Activated CD4-positive, alpha-beta T cell treated with anti-CD3 and anti-CD28 coated beads, Interleukin-2, amount 50 U/mL, for 4 hours (primary cell): ENCODE data around the gene KLHL22.
"Not testable (repeated sequence)": the region's sequence is repeated elsewhere in the genome, so short reads cannot be mapped to it uniquely, and the experiment has no call there.

Source experiments
- DNase-seq, 2 experiments: peaks; one replicate each; pipeline ENCODE4 v3.0.0-alpha.2; 2020

The KLHL22 gene

DNA sequence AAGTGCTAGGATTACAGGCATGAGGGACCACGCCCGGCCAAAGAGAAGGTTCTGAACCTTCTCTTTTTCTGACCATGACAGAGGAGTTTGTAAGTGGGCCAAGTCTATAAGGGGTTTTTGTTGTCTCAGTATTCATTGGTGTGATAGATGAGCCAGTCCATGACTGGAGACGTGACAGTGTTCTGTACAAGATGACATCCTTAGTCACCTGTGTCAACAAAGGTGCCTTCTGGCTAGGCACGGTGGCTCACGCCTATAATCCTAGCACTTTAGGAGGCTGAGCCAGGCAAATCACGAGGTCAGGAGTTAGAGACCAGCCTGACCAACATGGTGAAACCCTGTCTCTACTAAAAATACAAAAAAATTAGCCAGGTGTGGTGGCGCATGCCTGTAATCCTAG lies 4.2 kb upstream of the KLHL22 start:
- DNase-seq: no peak

DNA sequence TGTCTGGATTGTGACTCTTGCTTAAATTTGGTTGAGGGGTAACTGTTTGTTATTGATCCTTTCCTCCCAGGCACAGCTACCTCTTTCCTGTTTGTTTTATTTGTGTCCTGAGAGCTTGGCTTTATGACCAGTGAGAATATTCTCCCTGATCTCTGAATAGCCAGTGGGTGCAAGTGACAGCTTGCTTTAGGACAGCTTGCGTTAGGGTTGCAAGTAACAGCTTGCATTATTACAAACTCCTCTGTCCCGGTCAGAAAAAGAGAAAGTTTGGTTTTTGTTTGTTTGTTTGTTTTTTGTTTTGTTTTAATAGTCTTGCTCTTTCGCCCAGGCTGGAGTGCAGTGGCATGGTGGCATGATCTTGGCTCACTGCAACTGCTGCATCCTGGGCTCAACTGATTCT lies 3.3 kb upstream of the KLHL22 start:
- no peak for DNase-seq

DNA sequence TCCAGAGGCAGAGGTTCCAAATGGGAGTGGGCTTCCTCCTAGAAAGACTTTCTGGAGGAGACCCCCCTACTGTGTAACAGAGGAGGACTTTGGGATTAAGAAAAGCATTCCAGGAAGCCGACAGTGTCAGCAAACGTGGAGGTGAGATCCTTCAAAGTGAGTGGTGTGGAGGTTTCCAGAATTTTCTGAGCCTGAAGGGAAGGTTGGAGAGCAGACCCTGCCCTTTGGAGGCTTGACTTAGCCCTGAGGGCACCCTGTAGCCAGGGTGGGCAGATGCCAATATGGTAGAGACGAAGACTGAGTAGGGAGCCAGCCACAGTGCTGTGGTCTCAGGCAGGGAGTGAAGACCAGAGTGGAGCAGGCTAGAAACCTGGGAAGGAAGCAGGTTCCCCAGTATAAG lies 1.8 kb upstream of the KLHL22 start:
- no peak for DNase-seq

DNA sequence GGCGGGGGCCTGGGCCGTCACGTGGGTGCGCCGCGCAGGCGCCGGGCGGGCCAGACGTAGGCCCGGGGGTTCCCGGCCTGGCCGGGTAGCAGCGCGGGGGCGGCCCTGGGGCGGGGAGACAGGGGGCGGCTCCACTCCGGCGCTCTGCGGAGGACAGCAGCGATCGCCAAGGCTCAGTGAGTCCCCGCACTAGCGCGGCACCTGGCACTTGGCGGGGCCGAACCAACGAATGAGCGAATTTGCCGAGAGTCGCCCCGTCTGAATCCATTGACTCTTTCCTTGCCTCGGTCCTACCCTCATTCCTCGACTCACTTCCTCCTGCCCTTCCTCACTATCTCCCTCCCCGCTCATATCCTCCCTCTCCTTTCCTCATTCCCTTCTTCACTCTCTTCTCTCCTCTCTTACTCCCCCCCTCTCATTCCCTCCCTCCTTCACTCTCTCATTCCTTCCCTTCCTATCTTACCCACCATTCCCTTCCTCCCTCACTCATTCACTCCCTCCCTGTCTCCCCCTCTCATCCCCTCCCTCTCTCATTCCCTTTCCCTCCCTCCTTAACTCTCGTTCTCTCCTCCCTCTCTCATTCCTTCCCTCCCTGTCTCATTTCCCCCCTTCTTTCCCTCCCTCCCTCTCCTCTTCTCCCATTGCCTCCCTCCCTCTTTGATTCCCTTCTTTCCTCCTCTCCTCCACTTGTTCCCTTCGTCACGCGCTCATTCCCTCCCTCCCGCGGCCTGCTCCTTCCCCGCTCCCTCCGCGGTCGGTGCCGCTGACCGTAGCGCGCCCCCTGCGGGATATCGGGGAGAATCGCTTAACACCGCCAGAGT lies 476 bp upstream of the KLHL22 start:
- DNase-seq: peak; percentile 87 to 91

DNA sequence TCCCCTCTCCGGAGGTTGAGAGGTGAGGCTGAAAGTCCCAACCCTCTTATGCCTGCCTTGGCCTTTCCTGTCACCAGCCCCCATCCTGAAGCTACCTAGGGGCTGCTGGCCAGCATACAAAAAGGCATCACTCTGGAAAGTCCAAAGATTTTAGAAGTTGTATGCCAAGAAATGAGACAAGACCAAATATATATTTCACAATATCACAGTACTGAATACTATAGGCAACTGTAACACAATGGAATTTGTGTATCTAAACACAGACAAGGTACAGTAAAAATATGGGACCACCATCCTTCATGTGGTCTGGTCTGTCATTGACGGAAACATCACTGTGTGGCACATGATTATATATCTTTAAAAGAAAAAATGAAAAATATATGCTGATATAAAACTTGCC lies 4.2 kb downstream of the KLHL22 start:
- no peak for DNase-seq

DNA sequence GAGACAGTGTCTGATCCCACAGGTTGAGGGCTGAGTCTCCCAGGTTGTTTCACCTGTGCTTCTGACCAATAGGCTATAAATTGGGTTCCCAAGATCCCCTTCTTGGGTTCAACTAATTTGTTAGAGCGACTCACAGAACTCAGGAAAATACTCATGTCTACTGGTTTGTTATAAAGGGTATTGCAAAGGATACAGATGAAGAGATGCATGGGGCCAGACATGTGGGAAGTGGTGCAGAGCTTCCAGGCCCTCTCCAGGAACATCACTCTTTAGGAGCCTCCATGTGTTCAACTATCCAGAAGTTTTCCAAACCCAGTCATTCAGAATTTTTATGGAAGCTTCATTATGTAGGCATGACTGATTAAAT lies 4.7 kb downstream of the KLHL22 start:
- no peak for DNase-seq

DNA sequence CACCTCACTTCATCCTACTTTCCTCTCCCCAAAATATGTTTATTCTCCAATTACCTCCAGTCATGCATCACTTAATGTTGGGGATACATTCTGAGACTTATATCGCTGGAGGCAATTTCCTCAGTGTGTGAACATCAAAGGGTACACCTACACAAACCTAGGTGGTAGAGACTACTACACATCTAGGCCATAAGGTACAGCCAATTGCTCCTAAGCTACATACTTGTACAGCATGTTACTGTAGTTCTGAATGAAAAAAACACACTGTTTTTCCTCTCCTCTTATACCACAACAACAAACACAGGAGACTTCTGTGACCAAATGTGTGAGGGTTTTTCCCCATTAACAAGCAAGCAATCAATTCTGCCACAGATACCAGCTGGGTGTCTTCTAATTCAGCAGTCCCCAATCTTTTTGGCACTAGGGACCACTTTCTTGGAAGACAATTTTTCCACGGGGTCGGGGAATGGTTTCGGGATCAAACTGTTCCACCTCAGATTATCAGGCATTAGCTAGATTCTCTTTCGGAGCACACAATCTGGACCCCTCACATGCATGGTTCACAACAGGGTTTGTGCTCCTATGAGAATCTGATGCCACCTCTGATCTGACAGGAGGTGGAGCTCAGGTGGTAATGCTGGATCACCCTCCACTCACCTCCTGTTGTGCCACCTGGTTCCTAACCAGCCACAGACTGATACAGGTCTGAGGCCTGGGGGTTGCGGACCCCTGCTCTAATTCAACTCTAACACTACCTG lies 5.2 kb downstream of the KLHL22 start:
- no peak for DNase-seq

DNA sequence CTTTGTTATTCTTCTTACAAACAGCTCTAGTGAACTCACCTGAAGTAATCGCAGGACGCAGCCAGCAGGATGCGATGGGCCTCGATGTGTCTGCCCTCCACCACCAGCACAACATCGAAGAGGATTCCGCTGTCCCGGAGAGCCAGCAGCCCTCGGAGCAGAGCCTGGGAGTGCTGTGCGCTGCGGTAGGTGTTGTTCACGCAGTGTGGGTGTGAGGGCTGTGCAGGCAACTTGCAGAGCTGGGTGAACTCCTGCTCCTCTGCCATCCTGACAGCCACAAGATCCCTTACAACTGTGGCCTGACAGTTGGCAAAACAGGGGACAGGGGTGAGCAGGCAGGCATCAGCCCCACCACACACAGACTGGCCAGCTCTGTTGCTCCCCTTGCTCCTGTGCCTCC lies 6.6 kb downstream of the KLHL22 start:
- DNase-seq: no peak

DNA sequence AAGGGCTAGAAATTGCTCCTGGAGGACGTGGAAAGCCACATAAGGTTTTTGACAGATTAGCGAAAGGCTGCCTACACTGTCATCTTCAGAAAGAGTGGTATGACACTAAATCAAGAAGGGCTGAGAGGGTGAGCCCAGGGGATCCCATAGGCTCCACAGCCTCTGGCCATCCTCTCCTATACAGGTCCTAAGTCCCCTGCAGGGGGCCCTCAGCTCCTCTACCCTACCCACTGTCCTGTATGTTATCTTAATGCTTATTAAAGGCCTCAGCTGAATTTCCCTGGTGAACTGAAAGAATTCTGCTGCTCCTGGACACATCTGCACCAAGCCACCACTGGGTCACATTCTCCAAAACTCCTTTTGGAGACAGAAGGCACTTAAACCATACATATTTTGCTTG lies 7.9 kb downstream of the KLHL22 start:
- DNase-seq: no peak

DNA sequence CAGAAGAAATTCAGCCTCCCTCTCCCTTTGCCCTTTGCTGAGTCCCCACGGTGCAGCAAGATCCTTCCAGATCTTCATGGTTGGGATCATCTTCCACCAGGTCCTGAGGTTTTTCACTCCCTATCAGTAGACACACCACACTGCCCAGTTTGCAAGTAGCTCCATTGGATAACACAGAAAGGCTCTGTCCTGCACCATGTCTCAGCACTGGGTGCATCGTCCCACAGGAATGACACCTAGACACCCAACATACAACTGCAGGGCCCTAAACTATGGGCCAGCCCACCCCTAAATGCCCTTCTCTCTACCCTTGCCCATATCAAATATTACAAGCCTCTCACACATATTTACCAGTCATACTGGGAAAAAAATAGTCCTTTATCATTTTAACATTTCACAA lies 9.4 kb downstream of the KLHL22 start:
- no peak for DNase-seq

DNA sequence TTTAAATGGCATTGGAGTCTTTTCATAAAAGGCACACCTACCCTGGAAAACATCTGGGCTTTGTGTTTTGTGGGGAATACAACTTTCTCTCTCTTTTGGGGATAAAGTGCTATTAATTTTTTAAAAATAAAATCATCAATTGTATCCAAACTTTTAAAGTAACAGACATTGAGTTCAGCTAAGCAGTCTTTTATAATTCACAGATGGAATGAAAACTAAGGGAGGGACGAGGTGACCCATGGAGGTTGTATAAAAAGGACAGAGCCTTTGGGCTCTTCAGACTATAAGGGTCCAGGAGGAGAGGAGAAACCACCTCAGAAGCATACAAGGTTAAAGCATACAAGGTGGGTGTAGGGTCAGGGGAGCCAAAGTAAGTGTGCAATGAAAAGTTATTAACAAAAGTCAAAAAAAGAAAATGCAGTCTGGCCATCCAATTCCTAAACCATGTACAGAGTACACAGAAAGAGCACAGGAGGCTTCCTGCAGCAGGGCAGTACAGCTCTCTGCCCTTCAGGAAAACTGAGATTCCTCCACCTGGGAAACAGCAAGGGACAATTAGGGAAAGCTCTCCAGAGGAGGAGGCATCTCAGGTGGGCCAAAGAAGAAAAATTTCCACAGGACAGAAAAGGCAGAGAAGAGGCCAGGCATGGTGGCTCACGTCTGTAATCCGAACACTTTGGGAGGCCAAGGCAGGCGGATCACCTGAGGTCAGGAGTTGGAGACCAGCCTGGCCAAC lies 10.5 kb downstream of the KLHL22 start:
- DNase-seq: no peak

DNA sequence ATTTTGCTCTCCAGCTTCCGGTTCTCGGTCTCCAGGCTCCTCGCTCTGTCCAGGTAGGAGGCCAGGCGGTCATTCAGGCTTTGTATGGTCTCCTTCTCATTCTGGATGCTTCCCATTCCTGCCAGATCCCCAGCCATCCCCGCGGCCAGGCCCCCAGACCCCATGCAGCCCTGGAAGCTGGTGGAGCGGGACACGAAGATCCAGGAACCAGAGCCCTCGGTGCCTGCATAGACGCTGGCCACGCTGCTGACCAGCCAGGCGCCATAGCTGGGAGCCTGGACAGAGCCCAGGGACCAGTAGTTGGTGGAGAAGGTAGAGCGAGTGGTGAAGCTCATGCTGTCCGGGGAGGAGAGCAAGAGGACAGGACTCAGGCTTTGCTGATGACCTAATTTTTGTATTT lies 11.8 kb downstream of the KLHL22 start:
- DNase-seq: no peak

DNA sequence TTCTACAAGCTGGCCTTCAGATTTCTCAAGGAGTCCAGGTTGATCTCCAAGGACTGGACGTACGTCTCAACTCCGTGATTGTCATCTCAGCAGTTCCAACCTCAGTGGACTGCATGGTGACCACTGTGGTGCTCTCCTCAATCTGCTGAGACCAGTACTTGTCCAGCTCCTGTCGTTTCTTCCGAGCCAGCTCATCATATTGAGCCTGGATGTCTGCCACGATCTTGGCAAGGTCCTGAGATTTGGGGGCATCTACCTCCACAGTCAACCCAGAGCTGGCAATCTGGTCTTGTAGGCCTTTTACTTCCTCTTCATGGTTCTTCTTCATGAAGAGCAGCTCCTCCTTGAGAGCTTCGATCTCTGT lies 12.5 kb downstream of the KLHL22 start:
- DNase-seq: not testable (repeated sequence)

DNA sequence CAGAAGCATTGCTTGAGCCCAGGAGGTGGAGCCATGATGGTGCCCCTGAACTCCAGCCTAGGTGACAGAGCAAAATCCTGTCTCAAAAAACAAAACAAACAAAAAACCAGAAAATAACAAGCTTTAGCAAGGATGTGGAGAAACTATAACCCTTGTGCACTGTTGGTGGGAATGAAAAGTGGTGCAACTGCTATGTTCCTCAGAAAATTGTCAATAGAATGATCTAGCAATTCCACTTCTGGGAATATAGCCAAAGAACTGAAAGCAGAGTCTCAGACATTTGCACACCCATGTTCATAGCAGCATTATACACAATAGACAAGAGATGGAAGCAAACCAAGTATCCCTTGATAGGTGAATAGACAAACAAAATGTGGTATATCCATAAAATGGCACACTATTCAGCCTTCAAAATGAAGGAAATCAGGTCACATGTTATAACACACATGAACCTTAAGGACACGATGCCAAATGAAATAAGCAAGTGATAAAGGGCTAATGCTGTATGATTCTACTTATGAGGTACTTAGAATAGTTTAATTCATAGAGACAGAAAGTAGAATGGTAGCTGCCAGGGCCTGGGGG lies 15.9 kb downstream of the KLHL22 start:
- DNase-seq: no peak

DNA sequence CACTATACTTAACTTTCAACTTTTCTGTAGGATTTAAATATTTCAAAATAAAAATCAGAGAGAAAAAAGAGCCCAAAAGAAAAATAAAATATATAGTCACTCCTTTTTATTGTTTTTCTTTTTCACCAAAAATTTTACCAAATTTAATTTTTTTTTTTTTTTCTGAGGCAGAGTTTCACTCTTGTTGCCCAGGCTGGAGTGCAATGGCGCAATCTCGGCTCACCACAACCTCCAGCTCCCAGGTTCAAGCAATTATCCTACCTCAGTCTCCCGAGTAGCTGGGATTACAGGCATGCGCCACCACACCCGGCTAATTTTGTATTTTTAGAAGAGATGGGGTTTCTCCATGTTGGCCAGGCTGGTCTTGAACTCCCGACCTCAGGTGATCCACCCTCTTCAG lies 17.5 kb downstream of the KLHL22 start:
- not testable (repeated sequence) for DNase-seq

DNA sequence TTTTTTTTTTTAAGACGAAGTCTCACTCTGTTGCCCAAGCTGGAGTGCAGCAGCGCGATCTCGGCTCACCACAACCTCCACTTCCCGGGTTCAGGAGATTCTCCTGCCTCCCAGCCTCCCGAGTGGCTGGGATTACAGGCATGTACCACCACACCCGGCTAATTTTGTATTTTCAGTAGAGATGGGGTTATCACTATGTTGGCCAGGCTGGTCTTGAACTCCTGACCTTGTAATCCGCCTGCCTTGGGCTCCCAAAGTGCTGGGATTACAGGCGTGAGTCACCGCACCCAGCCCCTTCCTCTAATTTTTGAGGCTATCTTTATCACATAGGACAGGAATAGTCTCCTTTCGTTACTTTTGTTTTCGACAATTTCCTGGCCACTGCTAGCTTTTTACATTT lies 20.0 kb downstream of the KLHL22 start:
- DNase-seq: not testable (repeated sequence)

DNA sequence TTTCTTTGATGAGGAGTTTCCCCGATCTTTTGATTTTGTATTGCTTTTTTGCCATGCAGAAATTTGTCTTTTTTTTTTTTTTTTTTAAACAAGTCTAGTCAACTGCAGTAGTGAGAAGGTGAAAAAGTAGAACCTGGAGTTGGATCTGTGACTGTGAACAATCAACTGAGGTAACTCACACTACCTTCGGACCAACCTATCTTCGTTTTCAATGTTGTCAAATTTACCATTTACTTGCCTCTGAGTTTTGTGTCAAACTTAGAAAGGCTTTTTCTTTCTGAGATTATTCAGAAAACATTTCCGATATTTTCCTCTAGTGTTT lies 20.5 kb downstream of the KLHL22 start:
- DNase-seq: no peak

DNA sequence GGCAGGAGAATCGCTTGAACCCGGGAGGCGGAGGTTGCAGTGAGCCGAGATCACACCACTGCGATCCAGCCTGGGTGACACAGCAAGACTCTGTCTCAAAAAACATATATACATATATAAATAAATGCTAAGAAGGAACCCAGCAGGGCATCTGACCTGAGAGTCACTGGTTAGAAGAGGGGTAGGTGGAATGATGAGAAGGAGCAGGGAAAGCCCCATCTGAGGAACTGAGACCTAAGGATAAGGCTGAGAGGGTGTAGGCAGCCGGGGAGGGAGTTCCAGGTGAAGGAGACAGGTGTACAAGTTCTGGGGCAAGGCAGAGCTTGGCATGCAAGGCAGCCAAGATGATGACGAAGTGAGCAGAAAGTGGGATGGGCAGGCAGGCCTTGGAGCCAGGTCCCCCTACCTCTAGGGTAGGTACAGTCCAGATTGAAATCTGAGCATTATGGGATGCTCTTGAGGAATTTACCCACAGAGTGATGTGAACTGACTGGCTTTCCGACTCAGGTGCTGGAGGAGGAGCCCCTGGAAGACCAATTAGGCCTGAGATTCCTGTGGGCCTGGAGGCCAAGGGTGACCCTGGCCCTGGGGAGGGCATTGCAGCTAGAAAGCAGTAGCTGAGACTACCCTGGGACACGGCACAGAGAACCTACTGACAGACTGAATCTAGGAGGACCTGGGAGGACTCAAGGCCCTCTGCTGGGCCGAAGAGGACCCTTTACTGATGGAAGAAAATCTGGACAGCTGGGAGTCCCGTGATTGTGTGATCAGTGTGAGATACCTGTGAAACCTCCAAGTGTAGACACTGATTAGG lies 22.8 kb downstream of the KLHL22 start:
- DNase-seq: no peak

DNA sequence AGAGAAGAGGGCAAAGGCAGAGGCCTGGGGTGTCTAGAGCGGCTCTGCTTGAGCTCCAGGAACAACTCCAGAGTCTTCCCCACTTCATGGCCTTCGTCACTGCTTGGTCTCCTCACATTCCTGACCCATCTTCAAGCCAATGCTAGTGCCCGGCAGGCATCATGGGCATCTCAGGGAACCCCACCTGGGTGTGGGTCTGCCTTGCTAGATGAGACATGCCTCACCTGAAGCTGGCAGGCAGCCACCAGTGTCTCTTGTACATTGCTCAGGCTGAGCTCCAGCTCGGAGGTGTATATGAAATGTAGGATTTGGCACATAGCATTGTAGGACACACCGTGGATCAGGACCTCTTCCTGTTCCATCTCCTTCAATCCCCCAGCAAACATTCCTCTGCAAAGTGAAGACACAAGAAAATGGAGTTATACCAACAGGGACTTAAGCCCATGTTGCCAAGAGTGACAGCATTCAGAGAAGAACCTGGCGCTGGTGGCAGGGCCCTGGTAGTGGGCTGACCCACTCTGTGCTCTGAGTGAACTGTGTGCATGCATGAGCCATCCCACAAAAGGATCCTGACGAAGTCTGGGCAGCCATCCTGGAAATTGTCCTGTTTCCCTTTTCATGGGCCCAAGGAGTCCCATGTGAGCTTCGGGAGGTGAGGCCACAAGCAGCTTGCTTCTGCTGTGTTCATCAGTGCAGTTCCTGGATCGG lies 24.3 kb downstream of the KLHL22 start:
- DNase-seq: no peak

DNA sequence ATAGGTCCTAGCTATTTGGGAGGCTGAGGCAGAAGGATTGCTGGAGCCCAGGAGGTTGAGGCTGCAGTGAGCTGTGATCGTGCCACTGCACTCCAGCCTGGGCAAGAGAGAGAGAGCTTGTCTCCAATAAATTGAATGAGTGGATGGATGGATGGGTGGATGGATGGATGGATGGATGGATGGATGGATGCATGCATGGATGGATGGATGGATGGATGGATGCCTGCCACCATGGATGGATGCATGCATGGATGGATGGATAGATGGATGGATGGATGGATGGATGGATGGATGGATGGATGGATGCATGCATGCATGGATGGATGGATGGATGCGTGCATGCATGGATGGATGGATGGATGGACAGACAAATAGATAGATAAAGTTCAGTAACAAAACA lies 25.1 kb downstream of the KLHL22 start:
- not testable (repeated sequence) for DNase-seq

DNA sequence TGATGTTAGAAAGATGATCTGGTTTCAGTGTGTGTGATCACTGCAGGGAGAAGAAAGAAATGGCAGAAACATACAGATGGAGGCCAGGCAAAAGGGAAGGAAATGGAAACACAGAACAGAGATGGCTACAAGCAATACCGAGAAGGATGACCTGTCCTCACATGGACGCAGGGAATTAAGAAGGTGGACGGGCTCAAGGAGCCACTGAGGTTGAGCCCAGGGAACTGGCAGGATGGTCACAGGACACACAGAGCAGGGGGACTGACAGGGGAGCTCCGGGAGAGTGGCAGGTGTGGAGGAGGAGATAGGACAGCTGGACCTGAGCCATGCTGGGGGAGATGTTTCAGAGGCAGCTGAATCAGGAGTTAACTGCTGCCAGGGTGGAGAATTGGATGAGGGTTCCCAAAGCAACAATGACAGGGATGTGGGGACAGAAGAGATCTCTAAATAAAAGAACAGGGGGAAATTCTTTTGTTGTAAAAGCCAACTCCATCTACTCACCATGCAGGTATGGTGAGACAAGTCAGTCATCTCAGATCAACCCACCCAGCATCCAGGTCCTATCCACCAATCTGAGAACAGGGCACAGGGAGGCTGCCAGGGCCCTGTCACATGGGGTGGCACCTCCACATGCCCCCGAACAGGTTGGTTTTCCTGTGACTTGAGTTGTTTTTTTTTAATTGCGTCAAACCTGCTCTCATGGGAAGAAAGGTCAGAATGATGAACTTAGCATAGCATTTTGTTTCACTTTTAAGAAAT lies 26.3 kb downstream of the KLHL22 start:
- DNase-seq: no peak
